Right cardiac atrium (tissue), 5 donors: Measurements from ENCODE around the gene RCBTB1. TPM values are rescaled to one million over a fixed set of nuclear protein-coding genes. Genes with fewer than 3 reads are reported as not detected.

Experiments used
- polyA plus RNA-seq: library from polyadenylated mRNA; stranded (reverse); fragments of 200-250 nt; gene quantifications from one replicate; pipeline ENCODE4 v1.2.3, GENCODE V29; 2013
- total RNA-seq, 4 donors: library from RNA; stranded (reverse); fragmentation: NEBNext Ultra II Directional; extraction: Animal tissue kit (Norgen Biotek cat#: 25700); gene quantifications; one replicate each; pipeline ENCODE4 v1.2.1, GENCODE V29; 2021
- donor health status: healthy with polysubstance abuse.
- donor health status: DM: no; HTN: yes; CAD: no.
- donor health status: DM: no; HTN: no; CAD: no.
- donor health status: DM: no; HTN: yes; CAD: no; lungs with severe emphysema.
- donor health status: DM: yes; HTN: yes; CAD: no.

RCBTB1 gene
- total and polyA plus RNA-seq, 5 donors = 10.8 to 20.3 (median 19.0) TPM

Other genes starting within 250 kb of the RCBTB1 start
- gene CAB39L, start 141.5 kb downstream of the RCBTB1 start, total RNA-seq = 10 to 100 TPM; 24.6 to 31.7 (median 28.2) TPM
- gene CAB39L, start 141.5 kb downstream of the RCBTB1 start, polyA plus RNA-seq = 15.4 TPM
- gene SETDB2, start 141.3 kb downstream of the RCBTB1 start, total RNA-seq = 10 to 100 TPM; 13.1 to 18.6 (median 16.0) TPM
- gene SETDB2, start 141.3 kb downstream of the RCBTB1 start, polyA plus RNA-seq = 5.0 TPM
- gene PHF11, start 89.6 kb downstream of the RCBTB1 start, total RNA-seq = 10 to 100 TPM; 20.2 to 31.1 (median 23.9) TPM
- gene PHF11, start 89.6 kb downstream of the RCBTB1 start, polyA plus RNA-seq = 23.8 TPM
- under 1 TPM; 0.33 to 0.82 (median 0.54) TPM for gene ARL11, start 42.9 kb upstream of the RCBTB1 start, total RNA-seq
- gene ARL11, start 42.9 kb upstream of the RCBTB1 start, polyA plus RNA-seq = 0.32 TPM
- gene EBPL, start 105.9 kb upstream of the RCBTB1 start, total RNA-seq = 10 to 100 TPM in 3 of 4 donors, 1 to 10 TPM in 1; 8.1 to 11.5 (median 11.0) TPM
- gene EBPL, start 105.9 kb upstream of the RCBTB1 start, polyA plus RNA-seq = 9.3 TPM
- gene KPNA3, start 207.1 kb upstream of the RCBTB1 start, total RNA-seq = 10 to 100 TPM; 45.5 to 59.1 (median 56.5) TPM
- gene KPNA3, start 207.1 kb upstream of the RCBTB1 start, polyA plus RNA-seq = 30.0 TPM